Omental fat pad (tissue), 4 donors: ENCODE measurements around the gene SEMA5A. TPM values are rescaled to one million over a fixed set of nuclear protein-coding genes. Genes with fewer than 3 reads are reported as not detected.

Experiments
- ATAC-seq: fragments of 150-250 bp; one replicate; pipeline ENCODE4 v1.9.1; 2016; ENCODE audit warnings: mild to moderate bottlenecking, moderate library complexity; ENCODE audit not compliant: low FRiP score
- DNase-seq: peaks from one replicate; pipeline ENCODE4 v3.0.0-alpha.2; 2019; ENCODE audit warnings: low spot score
- total RNA-seq, 4 donors: library from RNA; depleted of rRNA; stranded (reverse); fragments of >200 nt; gene quantifications; one replicate each; pipeline ENCODE4 v1.1.0, GENCODE V29; 2016
- TF ChIP-seq, protein P1 (sequence below), 3 donors: fragments of 450-650 bp; IDR thresholded peaks; one replicate each; pipeline ENCODE4 v1.5.1; 2016 to 2017; ENCODE audit warnings: antibody characterized with exemption in 3 of 3, mild to moderate bottlenecking in 3 of 3, moderate library complexity in 2 of 3

Gene SEMA5A
- total RNA-seq, 4 donors from 2014 or later, result 6.3 to 60.2 (median 22.1) TPM

DNA sequence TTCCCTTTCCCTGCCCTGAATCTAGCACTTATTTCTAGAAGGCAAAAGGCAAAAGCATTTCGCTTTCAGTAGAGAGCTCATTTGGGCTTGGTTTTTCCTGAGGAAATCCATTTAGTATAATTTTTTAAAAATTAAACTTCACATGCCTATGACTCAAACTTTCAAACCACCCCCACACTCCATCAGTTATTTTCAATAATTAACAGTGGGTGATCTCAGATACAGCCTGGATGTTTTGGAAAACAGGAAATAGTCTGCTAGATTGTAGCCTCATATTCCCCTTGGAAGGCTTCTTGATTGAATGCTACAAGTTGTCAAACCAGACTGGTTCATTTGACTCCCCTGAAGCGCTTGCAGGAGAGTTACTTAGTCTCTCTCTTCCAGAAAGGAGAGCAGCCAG lies 40.6 kb downstream of the SEMA5A start:
- DNase-seq (no peak), ATAC-seq (peak; percentile 52)
- TF ChIP-seq, protein P1, sequence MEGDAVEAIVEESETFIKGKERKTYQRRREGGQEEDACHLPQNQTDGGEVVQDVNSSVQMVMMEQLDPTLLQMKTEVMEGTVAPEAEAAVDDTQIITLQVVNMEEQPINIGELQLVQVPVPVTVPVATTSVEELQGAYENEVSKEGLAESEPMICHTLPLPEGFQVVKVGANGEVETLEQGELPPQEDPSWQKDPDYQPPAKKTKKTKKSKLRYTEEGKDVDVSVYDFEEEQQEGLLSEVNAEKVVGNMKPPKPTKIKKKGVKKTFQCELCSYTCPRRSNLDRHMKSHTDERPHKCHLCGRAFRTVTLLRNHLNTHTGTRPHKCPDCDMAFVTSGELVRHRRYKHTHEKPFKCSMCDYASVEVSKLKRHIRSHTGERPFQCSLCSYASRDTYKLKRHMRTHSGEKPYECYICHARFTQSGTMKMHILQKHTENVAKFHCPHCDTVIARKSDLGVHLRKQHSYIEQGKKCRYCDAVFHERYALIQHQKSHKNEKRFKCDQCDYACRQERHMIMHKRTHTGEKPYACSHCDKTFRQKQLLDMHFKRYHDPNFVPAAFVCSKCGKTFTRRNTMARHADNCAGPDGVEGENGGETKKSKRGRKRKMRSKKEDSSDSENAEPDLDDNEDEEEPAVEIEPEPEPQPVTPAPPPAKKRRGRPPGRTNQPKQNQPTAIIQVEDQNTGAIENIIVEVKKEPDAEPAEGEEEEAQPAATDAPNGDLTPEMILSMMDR (IDR thresholded peaks at IDR 0.05), result no peak

DNA sequence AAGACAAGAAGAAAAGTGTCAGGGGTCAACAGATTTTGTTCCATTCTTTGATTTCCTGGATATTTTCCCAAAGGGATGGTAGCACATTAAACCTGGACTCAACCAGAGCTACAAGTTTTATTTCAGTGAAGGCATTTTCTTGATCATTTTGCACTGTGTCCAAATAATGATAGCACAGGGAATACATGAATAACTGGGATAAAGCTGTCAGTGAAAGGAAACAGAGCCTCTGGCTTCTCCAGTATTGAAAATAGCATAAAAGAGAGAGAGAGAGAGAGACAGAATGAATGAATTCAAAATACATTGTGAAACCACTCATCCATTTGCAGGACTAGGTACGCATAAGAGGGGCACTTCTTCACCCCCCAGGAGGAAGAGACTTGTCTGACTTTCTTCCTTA lies 43.0 kb downstream of the SEMA5A start:
- DNase-seq (no peak), ATAC-seq (no peak)
- TF ChIP-seq, protein P1 (IDR thresholded peaks at IDR 0.05), result no peak

GRCh38 chr5:9502050-9502834 lies 43.6 kb downstream of the SEMA5A start:
- ATAC-seq, result no peak
- DNase-seq, result no peak
- TF ChIP-seq, protein P1 (IDR thresholded peaks at IDR 0.05), result no peak

- DNase-seq (no peak), ATAC-seq (no peak)
- TF ChIP-seq, protein P1 (IDR thresholded peaks at IDR 0.05), result no peak
Measured at GRCh38 chr5:9500625-9501024, 45.2 kb downstream of the SEMA5A start.

GRCh38 chr5:9500193-9500592 lies 45.7 kb downstream of the SEMA5A start:
- ATAC-seq (no peak), DNase-seq (no peak)
- TF ChIP-seq, protein P1 (IDR thresholded peaks at IDR 0.05), result no peak

DNA sequence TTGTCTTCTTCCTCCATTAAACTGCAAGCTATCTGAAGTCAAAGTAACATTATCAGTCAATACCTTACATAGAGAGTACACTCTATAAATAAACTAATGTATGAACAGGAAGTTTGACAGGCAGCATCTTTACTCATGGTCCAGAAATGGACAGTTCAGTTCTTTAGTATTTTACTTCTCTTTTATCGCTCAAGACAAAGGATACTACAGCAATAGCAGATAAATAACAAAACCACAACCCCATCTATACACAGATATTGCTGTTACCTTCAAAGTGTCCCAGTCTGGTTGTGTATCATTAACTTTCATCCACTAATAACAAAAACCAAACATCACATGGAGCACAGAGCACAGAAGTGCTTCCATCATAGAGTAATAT lies 46.4 kb downstream of the SEMA5A start:
- DNase-seq (no peak), ATAC-seq (no peak)
- TF ChIP-seq, protein P1 (IDR thresholded peaks at IDR 0.05), result no peak
